ENCODE results near the gene COPZ2. TPM values are rescaled to one million over a fixed set of nuclear protein-coding genes. Genes with fewer than 3 reads are reported as not detected.

The COPZ2 gene
- total RNA-seq, 1 donor from 2014 or later: 8.0 TPM

GRCh38 chr17:48056246-48056745 lies 18.7 kb upstream of the COPZ2 start:
- no peak for TF ChIP-seq CTCF (conservative IDR thresholded peaks at IDR 0.05; ENCODE audit: low read depth, low read length)
- H3K4me3 ChIP-seq (ENCODE audit: low read depth, low read length): no peak overlapping the region
- no peak for DNase-seq (ENCODE audit: low read depth)

GRCh38 chr17:48055531-48056245 lies 18.1 kb upstream of the COPZ2 start:
- TF ChIP-seq CTCF (conservative IDR thresholded peaks at IDR 0.05; ENCODE audit: low read depth, low read length): no peak
- no peak overlapping the region for H3K4me3 ChIP-seq (ENCODE audit: low read depth, low read length)
- DNase-seq (ENCODE audit: low read depth): no peak

- DNase-seq (ENCODE audit: low read depth): no peak
- TF ChIP-seq CTCF (conservative IDR thresholded peaks at IDR 0.05; ENCODE audit: low read depth, low read length): no peak
- H3K4me3 ChIP-seq (ENCODE audit: low read depth, low read length): peak overlapping the region; percentile 19
Observed at GRCh38 chr17:48054238-48055185, 16.9 kb upstream of the COPZ2 start.

GRCh38 chr17:48053758-48054237 lies 16.2 kb upstream of the COPZ2 start:
- TF ChIP-seq CTCF (conservative IDR thresholded peaks at IDR 0.05; ENCODE audit: low read depth, low read length): no peak
- peak overlapping the region; percentile 83 for H3K4me3 ChIP-seq (ENCODE audit: low read depth, low read length)

GRCh38 chr17:48052956-48053757 lies 15.6 kb upstream of the COPZ2 start:
- DNase-seq (ENCODE audit: low read depth): no peak
- peak overlapping the region; percentile 83 for H3K4me3 ChIP-seq (ENCODE audit: low read depth, low read length)
- TF ChIP-seq CTCF (conservative IDR thresholded peaks at IDR 0.05; ENCODE audit: low read depth, low read length): no peak

More at GRCh38 chr17:48053758-48054237, 16.2 kb upstream of the COPZ2 start:
- no peak for DNase-seq (ENCODE audit: low read depth)

- TF ChIP-seq CTCF (conservative IDR thresholded peaks at IDR 0.05; ENCODE audit: low read depth, low read length): no peak
- no peak for DNase-seq (ENCODE audit: low read depth)
Observed at GRCh38 chr17:48051706-48052486, 14.3 kb upstream of the COPZ2 start.

More at GRCh38 chr17:48051706-48052486, 14.3 kb upstream of the COPZ2 start:
- H3K4me3 ChIP-seq (ENCODE audit: low read depth, low read length): peak overlapping the region; percentile 83

All from epithelial cell of proximal tubule (primary cell).